Measurements from ENCODE around the gene PPP6R3.

PPP6R3 gene

DNA sequence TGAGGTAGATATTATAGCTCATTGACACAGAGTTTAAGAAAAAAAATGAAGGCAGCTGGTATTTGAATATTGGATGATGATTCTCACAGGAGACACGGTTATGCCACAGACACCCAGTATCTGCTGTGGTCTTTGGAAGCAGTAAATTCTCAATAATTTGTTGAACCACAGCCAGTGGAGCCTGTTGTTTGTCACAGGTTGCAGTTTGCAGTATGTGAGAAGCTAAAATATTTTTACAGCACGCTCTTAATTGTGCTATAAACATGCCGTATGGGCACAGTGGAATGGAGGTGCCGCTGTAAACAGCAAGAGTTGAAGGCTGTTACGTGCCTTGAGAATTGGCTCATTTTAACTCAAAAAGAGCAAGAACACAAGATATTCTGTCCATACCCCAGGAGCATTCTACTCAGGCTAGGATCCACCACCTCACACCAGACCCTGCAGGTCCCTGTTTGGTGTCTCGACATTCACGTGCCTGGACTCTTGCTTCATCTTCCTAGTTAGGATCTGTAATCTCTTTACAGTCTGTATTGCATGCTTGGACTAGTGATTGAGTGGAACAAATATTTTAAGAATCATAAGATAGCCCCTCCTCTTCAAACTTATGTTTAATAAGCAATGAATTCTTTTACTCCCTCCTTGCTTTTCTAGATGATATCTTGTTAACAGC lies 129.1 kb downstream of the PPP6R3 start:
- DNase-seq (ENCODE audit: low read depth, low spot score) = no peak
- no peak overlapping the region for H3K4me3 ChIP-seq (ENCODE audit: low read depth, low read length)
- ChIA-PET POLR2A (no interaction called here), CTCF (no interaction called here)
- TF ChIP-seq, protein P1, sequence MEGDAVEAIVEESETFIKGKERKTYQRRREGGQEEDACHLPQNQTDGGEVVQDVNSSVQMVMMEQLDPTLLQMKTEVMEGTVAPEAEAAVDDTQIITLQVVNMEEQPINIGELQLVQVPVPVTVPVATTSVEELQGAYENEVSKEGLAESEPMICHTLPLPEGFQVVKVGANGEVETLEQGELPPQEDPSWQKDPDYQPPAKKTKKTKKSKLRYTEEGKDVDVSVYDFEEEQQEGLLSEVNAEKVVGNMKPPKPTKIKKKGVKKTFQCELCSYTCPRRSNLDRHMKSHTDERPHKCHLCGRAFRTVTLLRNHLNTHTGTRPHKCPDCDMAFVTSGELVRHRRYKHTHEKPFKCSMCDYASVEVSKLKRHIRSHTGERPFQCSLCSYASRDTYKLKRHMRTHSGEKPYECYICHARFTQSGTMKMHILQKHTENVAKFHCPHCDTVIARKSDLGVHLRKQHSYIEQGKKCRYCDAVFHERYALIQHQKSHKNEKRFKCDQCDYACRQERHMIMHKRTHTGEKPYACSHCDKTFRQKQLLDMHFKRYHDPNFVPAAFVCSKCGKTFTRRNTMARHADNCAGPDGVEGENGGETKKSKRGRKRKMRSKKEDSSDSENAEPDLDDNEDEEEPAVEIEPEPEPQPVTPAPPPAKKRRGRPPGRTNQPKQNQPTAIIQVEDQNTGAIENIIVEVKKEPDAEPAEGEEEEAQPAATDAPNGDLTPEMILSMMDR (IDR thresholded peaks at IDR 0.05; ENCODE audit: insufficient read depth, low read length, missing control alignments) = no peak

DNA sequence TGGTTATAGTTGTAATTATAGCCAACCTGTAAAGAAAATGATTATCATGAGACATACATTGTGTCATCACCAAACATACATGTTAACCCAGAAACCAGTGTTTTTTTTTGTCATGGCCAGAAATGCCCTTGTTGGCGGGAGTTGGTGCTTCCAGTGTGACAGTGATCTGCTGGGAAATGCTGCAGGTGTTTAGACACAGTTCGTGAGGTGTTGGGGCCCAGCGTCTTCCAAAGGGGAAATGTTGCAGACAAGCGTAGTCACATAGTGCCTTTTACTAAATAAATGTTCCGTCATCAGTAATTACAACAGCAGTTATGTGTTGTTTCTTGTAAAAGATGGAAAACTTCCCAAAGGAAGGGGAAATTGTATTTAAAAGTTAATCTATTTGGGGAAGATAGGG lies 131.2 kb downstream of the PPP6R3 start:
- ChIA-PET CTCF (interaction anchor here (1.7 kb wide), 1 partner anchor 8 kb away, joined by 6 read pairs; no protein-coding TSS in a partner anchor), POLR2A (no interaction called here)
- no peak overlapping the region for H3K4me3 ChIP-seq (ENCODE audit: low read depth, low read length)
- no peak for DNase-seq (ENCODE audit: low read depth, low spot score)
- TF ChIP-seq, protein P1 (IDR thresholded peaks at IDR 0.05; ENCODE audit: insufficient read depth, low read length, missing control alignments) = no peak

DNA sequence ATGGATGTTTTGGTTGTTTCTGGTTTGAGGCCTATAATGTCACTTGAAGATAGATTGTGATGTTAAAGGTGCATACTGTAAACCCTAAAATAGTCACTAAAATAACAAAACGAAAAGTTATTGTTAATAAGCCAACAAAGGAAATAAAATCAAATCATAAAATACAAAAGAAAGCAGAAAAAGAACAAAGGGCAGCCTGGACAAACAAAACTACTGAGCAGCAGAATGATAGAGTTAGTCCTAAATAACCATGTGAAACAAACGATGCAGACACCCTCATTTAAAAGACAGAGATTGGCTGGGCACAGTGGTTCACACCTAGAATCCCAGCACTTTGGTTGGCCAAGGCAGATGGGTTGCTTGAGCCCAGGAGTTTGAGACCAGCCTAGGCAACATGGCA lies 132.9 kb downstream of the PPP6R3 start:
- POLR2A ChIA-PET = no interaction called here
- no peak for DNase-seq (ENCODE audit: low read depth, low spot score)
- TF ChIP-seq, protein P1 (IDR thresholded peaks at IDR 0.05; ENCODE audit: insufficient read depth, low read length, missing control alignments) = no peak
- CTCF ChIA-PET = interaction anchor here (1.7 kb wide), 1 partner anchor 10 kb away, joined by 6 read pairs; no protein-coding TSS in a partner anchor
- H3K4me3 ChIP-seq (ENCODE audit: low read depth, low read length) = no peak overlapping the region

DNA sequence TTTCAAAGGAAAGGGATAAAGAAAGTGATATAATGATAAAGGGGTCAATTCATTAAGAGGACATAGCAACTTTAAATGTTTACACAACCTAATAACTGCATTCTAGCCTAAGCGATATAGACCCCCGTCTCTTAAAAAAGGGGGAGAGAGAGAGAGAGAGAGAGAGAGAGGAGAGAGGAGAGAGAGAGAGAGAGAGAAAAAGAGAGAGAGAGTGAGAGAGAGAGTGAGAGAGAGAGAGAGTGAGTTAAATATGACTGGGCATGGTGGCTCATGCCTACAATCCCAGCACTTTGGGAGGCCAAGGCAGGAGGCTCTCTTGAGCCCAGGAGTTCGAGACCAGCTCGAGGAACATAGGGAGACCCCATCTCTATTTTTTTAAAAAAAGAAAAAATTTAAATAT lies 133.6 kb downstream of the PPP6R3 start:
- DNase-seq (ENCODE audit: low read depth, low spot score) = no peak
- TF ChIP-seq, protein P1 (IDR thresholded peaks at IDR 0.05; ENCODE audit: insufficient read depth, low read length, missing control alignments) = no peak
- ChIA-PET POLR2A (no interaction called here), CTCF (no interaction called here)
- H3K4me3 ChIP-seq (ENCODE audit: low read depth, low read length) = no peak overlapping the region

DNA sequence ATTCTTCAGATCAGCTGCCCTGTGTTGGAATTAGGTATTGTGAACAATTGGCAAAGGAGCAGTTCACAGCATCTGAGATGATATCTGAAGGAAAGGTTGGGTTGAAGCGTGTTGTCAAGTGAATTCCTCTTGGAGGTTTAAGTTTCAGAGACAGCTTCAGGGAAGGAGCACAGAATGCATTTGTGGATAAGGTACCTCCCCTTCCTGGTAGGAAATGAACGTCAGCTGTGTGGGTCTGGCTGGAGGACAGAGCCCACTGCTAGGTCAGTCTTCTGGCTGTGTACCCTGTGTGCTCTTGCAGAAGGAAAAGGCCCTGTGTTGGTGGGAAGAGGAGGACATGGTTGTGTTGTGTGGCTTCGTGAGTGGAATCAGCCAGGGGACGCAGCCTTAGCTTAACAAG lies 135.7 kb downstream of the PPP6R3 start:
- CTCF ChIA-PET = interaction anchor here (1.1 to 4.3 kb wide), 2 partner anchors 12 to 74 kb away, joined by 3 to 16 read pairs; no protein-coding TSS in a partner anchor
- POLR2A ChIA-PET = no interaction called here
- DNase-seq (ENCODE audit: low read depth, low spot score) = no peak
- TF ChIP-seq, protein P1 (IDR thresholded peaks at IDR 0.05; ENCODE audit: insufficient read depth, low read length, missing control alignments) = no peak
- H3K4me3 ChIP-seq (ENCODE audit: low read depth, low read length) = no peak overlapping the region

DNA sequence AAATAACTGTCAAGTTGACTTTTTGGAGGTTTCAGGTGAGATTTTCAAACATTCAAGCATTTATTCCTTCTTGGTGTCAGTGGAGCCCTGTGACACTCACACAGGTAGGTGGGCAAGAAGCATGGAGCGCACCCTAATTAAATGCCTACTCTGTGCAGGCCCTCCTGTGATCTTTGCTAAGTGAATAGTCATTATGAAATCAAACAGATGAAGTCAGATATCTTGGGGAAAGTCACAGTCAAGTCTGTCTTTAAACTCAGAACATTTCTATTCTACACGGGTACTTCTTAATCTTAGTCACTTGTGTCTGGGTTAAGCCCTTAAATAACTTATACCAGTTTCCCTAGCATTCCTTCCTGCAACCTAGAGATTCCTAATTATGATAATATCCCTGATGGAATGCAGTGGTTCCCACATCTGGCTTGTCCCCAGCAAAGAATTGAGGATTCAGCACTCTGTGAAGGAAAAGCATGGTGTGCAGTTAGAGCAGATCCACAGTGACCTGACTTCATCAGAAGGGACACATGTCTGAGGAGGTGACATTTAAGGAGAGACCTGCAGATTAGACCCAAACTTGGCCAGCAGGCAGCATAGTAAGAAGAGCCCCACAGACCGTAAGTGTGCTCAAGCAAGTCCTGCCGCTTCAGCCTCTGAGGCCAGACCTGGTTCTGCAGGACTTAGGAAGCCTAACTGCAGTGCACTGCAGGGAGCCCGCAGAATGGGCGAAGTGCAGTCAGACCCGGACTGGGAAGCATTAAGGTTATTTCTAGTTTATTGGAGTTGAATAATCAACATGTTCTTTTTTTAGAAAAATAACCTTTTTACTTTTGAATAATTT lies 138.5 kb downstream of the PPP6R3 start:
- POLR2A ChIA-PET = no interaction called here
- H3K4me3 ChIP-seq (ENCODE audit: low read depth, low read length) = no peak overlapping the region
- TF ChIP-seq, protein P1 (IDR thresholded peaks at IDR 0.05; ENCODE audit: insufficient read depth, low read length, missing control alignments) = no peak
- CTCF ChIA-PET = interaction anchor here (4.3 kb wide), 1 partner anchor 15 kb away, joined by 16 read pairs; no protein-coding TSS in a partner anchor
- DNase-seq (ENCODE audit: low read depth, low spot score) = peak; percentile 10
